Ovary (tissue), 3 donors: ENCODE data around the gene SLCO3A1.

Source experiments
- POLR2A ChIP-seq: fragments of 450-650 bp; IDR thresholded peaks from one replicate; pipeline ENCODE4 v1.6.1; 2017; ENCODE audit warnings: antibody characterized with exemption, mild to moderate bottlenecking, moderate library complexity
- TF ChIP-seq, protein P1 (sequence below), 3 donors: fragments of 450-650 bp in 2 of 3; fragments of 200-600 bp in 1 of 3; IDR thresholded peaks; one replicate each; pipeline versions ENCODE4 v1.5.1 to v1.8.0; 2016 to 2022; ENCODE audit warnings: antibody characterized with exemption in 3 of 3, mild to moderate bottlenecking in 1 of 3
- donor health status: DM: no; HTN: no; CAD: no.

DNA sequence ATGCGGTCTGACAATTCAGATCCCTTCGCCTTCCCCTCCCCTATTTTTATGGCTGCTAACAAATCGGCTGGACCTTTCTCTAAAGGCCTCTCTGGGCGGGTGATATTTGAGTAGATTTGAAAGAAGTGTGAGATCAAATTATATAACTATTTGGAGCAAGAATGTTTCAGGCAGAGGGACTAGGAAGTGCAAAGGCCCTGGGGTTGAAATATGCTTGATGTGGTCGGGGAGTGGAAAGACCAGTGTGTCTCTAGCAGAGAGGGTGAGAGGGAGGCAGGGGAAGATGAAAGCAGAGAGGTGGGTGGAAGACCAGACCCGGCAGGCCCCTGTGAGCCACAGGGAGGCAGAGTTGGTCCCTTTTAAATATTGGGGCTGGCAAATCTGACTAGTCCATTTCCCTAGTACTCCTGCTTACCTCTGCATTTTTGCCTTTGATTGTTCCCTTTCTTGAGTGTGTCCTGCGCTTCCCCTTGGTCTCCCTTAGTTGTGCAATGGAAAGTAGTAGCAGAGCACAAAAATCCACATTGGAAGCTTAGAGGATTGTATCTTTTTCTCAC is 32.3 kb downstream of the SLCO3A1 start:
- TF ChIP-seq, protein P1, sequence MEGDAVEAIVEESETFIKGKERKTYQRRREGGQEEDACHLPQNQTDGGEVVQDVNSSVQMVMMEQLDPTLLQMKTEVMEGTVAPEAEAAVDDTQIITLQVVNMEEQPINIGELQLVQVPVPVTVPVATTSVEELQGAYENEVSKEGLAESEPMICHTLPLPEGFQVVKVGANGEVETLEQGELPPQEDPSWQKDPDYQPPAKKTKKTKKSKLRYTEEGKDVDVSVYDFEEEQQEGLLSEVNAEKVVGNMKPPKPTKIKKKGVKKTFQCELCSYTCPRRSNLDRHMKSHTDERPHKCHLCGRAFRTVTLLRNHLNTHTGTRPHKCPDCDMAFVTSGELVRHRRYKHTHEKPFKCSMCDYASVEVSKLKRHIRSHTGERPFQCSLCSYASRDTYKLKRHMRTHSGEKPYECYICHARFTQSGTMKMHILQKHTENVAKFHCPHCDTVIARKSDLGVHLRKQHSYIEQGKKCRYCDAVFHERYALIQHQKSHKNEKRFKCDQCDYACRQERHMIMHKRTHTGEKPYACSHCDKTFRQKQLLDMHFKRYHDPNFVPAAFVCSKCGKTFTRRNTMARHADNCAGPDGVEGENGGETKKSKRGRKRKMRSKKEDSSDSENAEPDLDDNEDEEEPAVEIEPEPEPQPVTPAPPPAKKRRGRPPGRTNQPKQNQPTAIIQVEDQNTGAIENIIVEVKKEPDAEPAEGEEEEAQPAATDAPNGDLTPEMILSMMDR (IDR thresholded peaks at IDR 0.05), result no peak
- TF ChIP-seq POLR2A, result no peak
